NCI-H510A treated with DMSO at 0.1 percent for 48 hours (cell line): ENCODE data around the gene RPAP2.
"Not testable (repeated sequence)": the region's sequence is repeated elsewhere in the genome, so short reads cannot be mapped to it uniquely, and the experiment has no call there.

ENCODE experiments used
- DNase-seq: peaks from one replicate; lab custom pipeline; 2025; lab: John Stamatoyannopoulos, UW

RPAP2 gene

GRCh38 chr1:92323473-92324453, 24.9 kb downstream of the RPAP2 start:
- no peak for DNase-seq

GRCh38 chr1:92324784-92325183, 25.9 kb downstream of the RPAP2 start:
- no peak for DNase-seq

- no peak for DNase-seq
Observed at GRCh38 chr1:92326681-92327080, 27.8 kb downstream of the RPAP2 start.

GRCh38 chr1:92327794-92328193, 28.9 kb downstream of the RPAP2 start:
- DNase-seq = no peak

- DNase-seq = no peak
Observed at GRCh38 chr1:92329347-92330129, 30.7 kb downstream of the RPAP2 start.

GRCh38 chr1:92333668-92334067, 34.8 kb downstream of the RPAP2 start:
- no peak for DNase-seq

- DNase-seq = no peak
Observed at GRCh38 chr1:92340154-92340553, 41.3 kb downstream of the RPAP2 start.

- no peak for DNase-seq
Observed at GRCh38 chr1:92342401-92342800, 43.5 kb downstream of the RPAP2 start.

GRCh38 chr1:92343061-92343460, 44.2 kb downstream of the RPAP2 start:
- no peak for DNase-seq

- no peak for DNase-seq
Observed at GRCh38 chr1:92346866-92347640, 48.2 kb downstream of the RPAP2 start.

GRCh38 chr1:92352856-92353255, 54.0 kb downstream of the RPAP2 start:
- DNase-seq = no peak

GRCh38 chr1:92354259-92354658, 55.4 kb downstream of the RPAP2 start:
- DNase-seq = no peak

- DNase-seq = no peak
Observed at GRCh38 chr1:92356956-92357355, 58.1 kb downstream of the RPAP2 start.

- DNase-seq = not testable (repeated sequence)
Observed at GRCh38 chr1:92359382-92359781, 60.5 kb downstream of the RPAP2 start.

- no peak for DNase-seq
Observed at GRCh38 chr1:92359986-92360385, 61.1 kb downstream of the RPAP2 start.

- DNase-seq = no peak
Observed at GRCh38 chr1:92362970-92363369, 64.1 kb downstream of the RPAP2 start.

- DNase-seq = no peak
Observed at GRCh38 chr1:92363401-92363800, 64.5 kb downstream of the RPAP2 start.

GRCh38 chr1:92365378-92366039, 66.7 kb downstream of the RPAP2 start:
- no peak for DNase-seq

- no peak for DNase-seq
Observed at GRCh38 chr1:92366040-92366395, 67.2 kb downstream of the RPAP2 start.

GRCh38 chr1:92367496-92367895, 68.6 kb downstream of the RPAP2 start:
- DNase-seq = no peak

- DNase-seq = no peak
Observed at GRCh38 chr1:92372164-92372563, 73.3 kb downstream of the RPAP2 start.

GRCh38 chr1:92374223-92374622, 75.4 kb downstream of the RPAP2 start:
- DNase-seq = no peak
